Measurements from ENCODE around the gene TLE1. TPM values are rescaled to one million over a fixed set of nuclear protein-coding genes. Genes with fewer than 3 reads are reported as not detected.
A peak's percentile ranks its signal among the peaks of the same experiment; 100 is the strongest.

Gene TLE1
- total and polyA plus RNA-seq, 2 of the 4 experiments (the other 2 are of a cell fraction): 36.0 to 51.0 TPM

DNA sequence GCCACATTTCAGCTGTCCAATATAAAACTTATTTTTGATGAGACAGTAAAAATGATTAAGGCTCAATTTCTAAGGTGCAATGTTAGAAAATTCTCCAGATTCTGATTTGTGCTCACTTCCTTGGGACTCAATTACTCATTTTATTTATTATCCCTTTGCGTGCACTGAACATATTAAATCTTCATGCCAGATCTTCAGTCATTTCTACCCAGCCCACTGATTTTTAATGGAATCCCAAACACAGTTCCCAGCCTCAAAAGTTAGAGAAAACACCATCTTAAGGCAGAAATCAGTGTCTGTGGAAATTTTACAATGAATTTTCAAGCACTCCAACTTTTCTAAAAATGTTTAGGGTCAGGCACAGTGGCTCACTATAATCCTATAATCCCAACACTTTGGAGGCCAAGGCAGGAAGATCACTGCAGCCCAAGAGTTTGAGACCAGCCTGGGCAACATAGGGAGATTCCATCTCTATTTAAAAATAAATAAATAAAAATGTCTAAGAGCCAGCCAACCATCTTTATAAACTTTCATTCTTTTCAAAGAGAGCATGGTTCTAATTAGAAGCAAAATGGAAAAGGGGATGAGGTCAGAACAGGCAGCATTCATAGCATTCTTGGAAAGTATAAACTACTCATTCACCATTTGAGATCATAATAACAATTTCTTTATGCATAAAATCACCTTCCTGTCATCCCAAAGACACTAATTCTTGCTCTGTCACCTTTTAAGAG lies 53.7 kb downstream of the TLE1 start (continued):
- TF ChIP-seq RAD21 (IDR thresholded peaks at IDR 0.05; ENCODE audit: low read length) (no peak), RCOR1 (IDR thresholded peaks at IDR 0.05; ENCODE audit: insufficient replicate concordance, low read length) (no peak)

DNA sequence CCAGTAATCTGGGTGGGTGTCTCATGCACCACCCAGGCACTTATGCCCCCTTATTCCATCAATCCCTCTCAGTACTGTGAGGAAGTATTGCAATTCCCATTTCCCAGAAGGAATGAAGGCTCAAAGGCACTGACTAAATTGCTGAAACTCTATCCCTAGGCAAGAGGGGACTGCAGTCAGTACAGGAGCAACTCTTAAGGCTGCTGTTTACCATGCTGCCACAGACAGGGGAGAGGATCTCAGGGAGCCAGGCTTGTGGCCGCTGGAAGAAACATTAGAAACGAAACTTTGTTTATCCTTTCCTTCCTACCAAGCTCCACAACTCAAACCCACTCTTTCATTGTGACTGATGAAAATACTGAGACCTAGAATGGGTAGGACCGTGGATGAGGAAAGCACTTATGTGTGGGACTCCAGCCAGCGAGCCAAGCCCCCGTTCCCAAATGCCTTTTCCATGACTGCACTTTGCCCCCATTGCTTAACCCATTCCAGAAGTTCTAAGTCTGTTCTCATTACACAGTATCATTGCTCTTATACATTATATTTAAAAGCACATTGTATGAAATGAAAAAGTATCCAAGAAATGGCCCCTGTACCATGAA lies 54.3 kb downstream of the TLE1 start:
- DNase-seq (peak; percentile 79), ATAC-seq (ENCODE audit: low read depth) (peak; percentile 56)
- peak overlapping the region; percentile 39 for H3K18ac ChIP-seq (ENCODE audit: low read depth, low read length)
- H4K8ac ChIP-seq (ENCODE audit: low read depth in 2 of 2, low read length in 2 of 2): peak overlapping the region; percentile 46 to 61
- H4K5ac ChIP-seq (ENCODE audit: low read depth, low read length): peak overlapping the region; percentile 27; the same call in 1 of the 2 replicates
- peak overlapping the region; percentile 41 for H2AK5ac ChIP-seq (ENCODE audit: low read depth, low read length)
- peak overlapping the region; percentile 74 for H4K91ac ChIP-seq (ENCODE audit: insufficient read depth, low read depth, low read length)
- intact Hi-C loops (cut with micrococcal nuclease): loop anchor here (1.0 to 2.0 kb wide), 2 partner anchors 52 to 76 kb away; no protein-coding TSS in a partner anchor
- peak overlapping the region; percentile 46; the same call in 1 of the 2 replicates for H3K27ac ChIP-seq (ENCODE audit: insufficient read depth, low read length)
- H4K20me1 ChIP-seq (ENCODE audit: insufficient read depth, low read length): peaks cover 13% of the 10 kb centered on the region; the same call in 1 of the 2 replicates
- no peak overlapping the region; the same call in 1 of the 2 replicates for H3K9ac ChIP-seq (ENCODE audit: low read depth, low read length)
- H3K4ac ChIP-seq (ENCODE audit: low read depth, low read length): peak overlapping the region; percentile 11
- no peaks in the 10 kb centered on the region for H3K27me3 ChIP-seq (ENCODE audit: control insufficient read depth, insufficient read depth, low read length)
- no CpG with 5 or more reads among the region's 5 CpGs for WGBS, 2 experiments (ENCODE audit: extremely low coverage in 2 of 2, insufficient read length in 1 of 2)
- peak overlapping the region; percentile 11 for H2BK5ac ChIP-seq (ENCODE audit: low read depth, low read length, poor library complexity, severe bottlenecking)
- peak overlapping the region; percentile 35 for H2BK120ac ChIP-seq (ENCODE audit: low read depth, low read length)
- H2BK15ac ChIP-seq (ENCODE audit: low read depth, low read length): peak overlapping the region; percentile 66
- POLR2A ChIA-PET (ENCODE audit: unreplicated experiment): no interaction called here
- in situ Hi-C loops (cut with MboI; ENCODE audit: low sequenced_read_pairs): no loop called here
- H3K4me3 ChIP-seq (ENCODE audit: insufficient read depth, low read depth, low read length): peak overlapping the region; percentile 9; the same call in 1 of the 2 replicates
- peak overlapping the region; percentile 63 for H3K4me2 ChIP-seq (ENCODE audit: low read depth, low read length)
- peak overlapping the region; percentile 8 for H2AK9ac ChIP-seq (replicated peaks; ENCODE audit: low read depth, low read length, poor library complexity)
- H3K14ac ChIP-seq (replicated peaks; ENCODE audit: low read depth, low read length): peak overlapping the region; percentile 7
- H2AFZ ChIP-seq (replicated peaks; ENCODE audit: low read length, poor library complexity): peak overlapping the region; percentile 23
- H3K23ac ChIP-seq (ENCODE audit: low read depth, low read length): peak overlapping the region; percentile 6
- TF ChIP-seq CEBPB (IDR thresholded peaks at IDR 0.05; ENCODE audit: low read depth, low read length): peak; percentile 88
- TF ChIP-seq FOS (IDR thresholded peaks at IDR 0.05; ENCODE audit: low read depth, low read length): no peak
- CTCF ChIA-PET: interaction anchor here (0.9 kb wide), 1 partner anchor 98 kb away, joined by 3 read pairs; no protein-coding TSS in a partner anchor
- H3K9me3 ChIP-seq (ENCODE audit: control insufficient read depth, insufficient read depth, low read length): no peaks in the 10 kb centered on the region
- dilution Hi-C loops (cut with HindIII; ENCODE audit: low sequenced_read_pairs, unreplicated experiment): no loop called here
- peaks cover 15% of the 10 kb centered on the region for H3K36me3 ChIP-seq (ENCODE audit: control insufficient read depth, insufficient read depth, low read length)
- peaks cover 9 to 53% of the 10 kb centered on the region in 2 experiments for H3K79me1 ChIP-seq (ENCODE audit: low read depth in 1 of 2, low read length in 2 of 2)
- H2BK20ac ChIP-seq (ENCODE audit: low read depth, low read length): peak overlapping the region; percentile 91
- peaks cover 27% of the 10 kb centered on the region for H3K4me1 ChIP-seq (ENCODE audit: control insufficient read depth, insufficient read depth, low read length)
- H3K9me1 ChIP-seq (ENCODE audit: insufficient read depth, low read length): peaks cover 29% of the 10 kb centered on the region
- H3K56ac ChIP-seq (ENCODE audit: extremely low read depth, insufficient read depth, low read length): peak overlapping the region; percentile 79
- no TSS peak for BruUV-seq (replicated peaks)

Data from IMR-90 (cell line).